Liver (tissue), 9 donors: Measurements from ENCODE around the gene ITGB3. TPM values are rescaled to one million over a fixed set of nuclear protein-coding genes. Genes with fewer than 3 reads are reported as not detected.

Experiments
- DNase-seq: peaks from one replicate; pipeline ENCODE4 v3.0.0-alpha.2; 2017; ENCODE audit warnings: low spot score
- H3K27ac ChIP-seq, 2 donors: one replicate each; pipeline ENCODE4 v1.7.0; 2013; ENCODE audit warnings: inconsistent platforms in 2 of 2, low read length in 2 of 2, control low read depth in 1 of 2, low read depth in 1 of 2, mild to moderate bottlenecking in 1 of 2
- H3K27me3 ChIP-seq, 4 donors: one replicate each; pipeline versions ENCODE4 v1.6.1 to v1.7.0; 2013; ENCODE audit warnings: low read length in 3 of 4, inconsistent platforms in 1 of 4, mild to moderate bottlenecking in 1 of 4, moderate library complexity in 1 of 4; ENCODE audit not compliant: control insufficient read depth in 4 of 4, insufficient read depth in 4 of 4
- H3K36me3 ChIP-seq, 4 donors: one replicate each; pipeline versions ENCODE4 v1.6.1 to v1.7.0; 2013; ENCODE audit warnings: low read length in 3 of 4, mild to moderate bottlenecking in 3 of 4, low read depth in 1 of 4, moderate library complexity in 1 of 4; ENCODE audit not compliant: control insufficient read depth in 4 of 4, insufficient read depth in 3 of 4
- H3K4me1 ChIP-seq, 4 donors: one replicate each; pipeline versions ENCODE4 v1.6.1 to v1.7.0; 2013; ENCODE audit warnings: low read length in 3 of 4, mild to moderate bottlenecking in 3 of 4, moderate library complexity in 1 of 4; ENCODE audit not compliant: control insufficient read depth in 4 of 4, insufficient read depth in 4 of 4
- H3K4me3 ChIP-seq, 3 donors: one replicate each; pipeline versions ENCODE4 v1.6.1 to v1.7.0; 2013; ENCODE audit warnings: low read length in 3 of 3, control low read depth in 1 of 3, low read depth in 1 of 3, mild to moderate bottlenecking in 1 of 3
- H3K9ac ChIP-seq, 2 donors: one replicate each; pipeline ENCODE4 v1.7.0; 2013; ENCODE audit warnings: low read length in 2 of 2, mild to moderate bottlenecking in 2 of 2, moderate library complexity in 2 of 2, control low read depth in 1 of 2, low read depth in 1 of 2
- H3K9me3 ChIP-seq, 4 donors: one replicate each; pipeline versions ENCODE4 v1.6.1 to v1.7.0; 2013; ENCODE audit warnings: low read length in 3 of 4; ENCODE audit not compliant: control insufficient read depth in 4 of 4
- EGR1 ChIP-seq, 2 donors: IDR thresholded peaks; 2 replicates each; pipeline ENCODE4 v1.6.1; 2016 to 2018; ENCODE audit warnings: antibody characterized with exemption in 2 of 2, low read depth in 2 of 2
- FOXA1 ChIP-seq: IDR thresholded peaks from 2 replicates; pipeline ENCODE4 v1.6.1; 2016; ENCODE audit warnings: antibody characterized with exemption
- FOXA2 ChIP-seq: IDR thresholded peaks from 2 replicates; pipeline ENCODE4 v1.6.1; 2016; ENCODE audit warnings: antibody characterized with exemption
- GABPA ChIP-seq, 2 donors: IDR thresholded peaks in 1 of 2; conservative IDR thresholded peaks in 1 of 2; 2 replicates each; pipeline ENCODE4 v1.6.1; 2016; ENCODE audit warnings: antibody characterized with exemption in 2 of 2, mild to moderate bottlenecking in 1 of 2, moderate library complexity in 1 of 2
- HNF4A ChIP-seq, 2 donors: conservative IDR thresholded peaks; 2 replicates each; pipeline ENCODE4 v1.6.1; 2016; ENCODE audit warnings: antibody characterized with exemption in 2 of 2, mild to moderate bottlenecking in 2 of 2
- HNF4G ChIP-seq: IDR thresholded peaks from 2 replicates; pipeline ENCODE4 v1.6.1; 2016; ENCODE audit warnings: antibody characterized with exemption
- JUND ChIP-seq, 2 donors: IDR thresholded peaks; 2 replicates each; pipeline ENCODE4 v1.6.1; 2016; ENCODE audit warnings: antibody characterized with exemption in 2 of 2
- NR2F2 ChIP-seq: IDR thresholded peaks from 2 replicates; pipeline ENCODE4 v1.6.1; 2016; ENCODE audit warnings: antibody characterized with exemption
- RAD21 ChIP-seq, 2 donors: IDR thresholded peaks; 2 replicates each; pipeline ENCODE4 v1.6.1; 2016; ENCODE audit warnings: antibody characterized with exemption in 2 of 2, mild to moderate bottlenecking in 2 of 2
- REST ChIP-seq: IDR thresholded peaks from 2 replicates; pipeline ENCODE4 v1.6.1; 2016; ENCODE audit warnings: antibody characterized with exemption, mild to moderate bottlenecking
- RXRA ChIP-seq, 2 donors: IDR thresholded peaks; 2 replicates each; pipeline ENCODE4 v1.6.1; 2017 to 2018; ENCODE audit warnings: antibody characterized with exemption in 2 of 2, mild to moderate bottlenecking in 1 of 2
- SP1 ChIP-seq: IDR thresholded peaks from 2 replicates; pipeline ENCODE4 v1.6.1; 2018; ENCODE audit warnings: antibody characterized with exemption, mild to moderate bottlenecking
- TAF1 ChIP-seq: conservative IDR thresholded peaks from 2 replicates; pipeline ENCODE4 v1.6.1; 2016; ENCODE audit warnings: antibody characterized with exemption, mild to moderate bottlenecking
- YY1 ChIP-seq: IDR thresholded peaks from 2 replicates; pipeline ENCODE4 v1.6.1; 2016; ENCODE audit warnings: antibody characterized with exemption, mild to moderate bottlenecking
- ZBTB33 ChIP-seq: IDR thresholded peaks from 2 replicates; pipeline ENCODE4 v1.6.1; 2016; ENCODE audit warnings: antibody characterized with exemption
- WGBS: extraction: QIAGEN DNeasy Blood & Tissue Kit; methylation state at CpG from one replicate; pipeline ENCODE4 v1.1.7; 2013; 5-methylcytosine and 5-hydroxymethylcytosine counted together
- polyA plus RNA-seq, 2 donors: library from polyadenylated mRNA; stranded (reverse) in 1 of 2; unstranded in 1 of 2; fragments of 200-250 nt in 1 of 2; fragments of >200 nt in 1 of 2; fragmentation: Nextera tagmentation in 1 of 2; extraction: Ambion mirVana in 1 of 2; gene quantifications; one replicate each; pipeline versions ENCODE4 v1.2.1 to v1.2.3, GENCODE V29; 2013 to 2015
- total RNA-seq, 2 donors: library from RNA; depleted of rRNA; stranded (reverse); fragments of >200 nt; gene quantifications; one replicate each; pipeline ENCODE4 v1.2.3, GENCODE V29; 2014
- TF ChIP-seq, protein P1 (sequence below): IDR thresholded peaks from 2 replicates; pipeline ENCODE4 v1.6.1; 2016; ENCODE audit warnings: antibody characterized with exemption
- TF ChIP-seq, protein P2 (sequence below): IDR thresholded peaks from 2 replicates; pipeline ENCODE4 v1.6.1; 2016; ENCODE audit warnings: antibody characterized with exemption
- TF ChIP-seq, protein P3 (sequence below): fragments of 150-350 bp; IDR thresholded peaks from 2 replicates; pipeline ENCODE4 v1.5.1; 2017; ENCODE audit warnings: improper control_type of control experiment, low read depth, low read length; ENCODE audit not compliant: missing input control
- donor health status: healthy.
- donor health status: healthy.
- donor health status: healthy.
- donor health status: healthy.
- donor health status: healthy.

The ITGB3 gene
- total and polyA plus RNA-seq, 4 donors: 0.47 to 33.4 (median 3.8) TPM

- Histone ChIP-seq H3K27ac (no peak overlapping the region), H3K4me3 (no peak overlapping the region), H3K4me1 (no peaks in the 10 kb centered on the region), H3K36me3 (no peaks in the 10 kb centered on the region), H3K27me3 (no peaks in the 10 kb centered on the region), H3K9me3 (no peaks in the 10 kb centered on the region), H3K9ac (no peak overlapping the region)
- 94% methylated on average over 2 of the region's 2 CpGs for WGBS
- TF ChIP-seq HNF4G: no peak
- no peak for TF ChIP-seq HNF4A (conservative IDR thresholded peaks at IDR 0.05)
- TF ChIP-seq YY1: no peak
- TF ChIP-seq, protein P1, sequence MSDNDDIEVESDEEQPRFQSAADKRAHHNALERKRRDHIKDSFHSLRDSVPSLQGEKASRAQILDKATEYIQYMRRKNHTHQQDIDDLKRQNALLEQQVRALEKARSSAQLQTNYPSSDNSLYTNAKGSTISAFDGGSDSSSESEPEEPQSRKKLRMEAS: no peak
- no peak for TF ChIP-seq ZBTB33
- TF ChIP-seq, protein P2, sequence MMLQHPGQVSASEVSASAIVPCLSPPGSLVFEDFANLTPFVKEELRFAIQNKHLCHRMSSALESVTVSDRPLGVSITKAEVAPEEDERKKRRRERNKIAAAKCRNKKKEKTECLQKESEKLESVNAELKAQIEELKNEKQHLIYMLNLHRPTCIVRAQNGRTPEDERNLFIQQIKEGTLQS: no peak
- no peak for TF ChIP-seq SP1
- no peak for TF ChIP-seq GABPA (IDR thresholded peaks at IDR 0.05 in 1 of 2, conservative IDR thresholded peaks at IDR 0.05 in 1 of 2)
- no peak for TF ChIP-seq NR2F2
- TF ChIP-seq FOXA2: no peak
- DNase-seq: no peak
These were observed 11.0 kb upstream of the ITGB3 start for GRCh38 chr17:47242648-47243047.

GRCh38 chr17:47243737-47244598 lies 9.7 kb upstream of the ITGB3 start:
- H3K4me3 ChIP-seq: no peak overlapping the region
- H3K27ac ChIP-seq: no peak overlapping the region
- no peak for DNase-seq
- TF ChIP-seq RXRA (IDR thresholded peaks at IDR 0.05) (no peak), NR2F2 (no peak), ZBTB33 (no peak), TAF1 (no peak), REST (no peak), JUND (IDR thresholded peaks at IDR 0.05) (no peak), FOXA1 (no peak), FOXA2 (no peak), EGR1 (IDR thresholded peaks at IDR 0.05; ENCODE audit: low read depth in 2 of 2) (no peak), YY1 (no peak), RAD21 (IDR thresholded peaks at IDR 0.05) (no peak), GABPA (IDR thresholded peaks at IDR 0.05 in 1 of 2, conservative IDR thresholded peaks at IDR 0.05 in 1 of 2) (no peak), HNF4G (no peak), HNF4A (conservative IDR thresholded peaks at IDR 0.05) (no peak), SP1 (no peak)
- TF ChIP-seq, protein P3, sequence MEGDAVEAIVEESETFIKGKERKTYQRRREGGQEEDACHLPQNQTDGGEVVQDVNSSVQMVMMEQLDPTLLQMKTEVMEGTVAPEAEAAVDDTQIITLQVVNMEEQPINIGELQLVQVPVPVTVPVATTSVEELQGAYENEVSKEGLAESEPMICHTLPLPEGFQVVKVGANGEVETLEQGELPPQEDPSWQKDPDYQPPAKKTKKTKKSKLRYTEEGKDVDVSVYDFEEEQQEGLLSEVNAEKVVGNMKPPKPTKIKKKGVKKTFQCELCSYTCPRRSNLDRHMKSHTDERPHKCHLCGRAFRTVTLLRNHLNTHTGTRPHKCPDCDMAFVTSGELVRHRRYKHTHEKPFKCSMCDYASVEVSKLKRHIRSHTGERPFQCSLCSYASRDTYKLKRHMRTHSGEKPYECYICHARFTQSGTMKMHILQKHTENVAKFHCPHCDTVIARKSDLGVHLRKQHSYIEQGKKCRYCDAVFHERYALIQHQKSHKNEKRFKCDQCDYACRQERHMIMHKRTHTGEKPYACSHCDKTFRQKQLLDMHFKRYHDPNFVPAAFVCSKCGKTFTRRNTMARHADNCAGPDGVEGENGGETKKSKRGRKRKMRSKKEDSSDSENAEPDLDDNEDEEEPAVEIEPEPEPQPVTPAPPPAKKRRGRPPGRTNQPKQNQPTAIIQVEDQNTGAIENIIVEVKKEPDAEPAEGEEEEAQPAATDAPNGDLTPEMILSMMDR: no peak
- TF ChIP-seq, protein P2: no peak
- TF ChIP-seq, protein P1: no peak
- no peaks in the 10 kb centered on the region for H3K27me3 ChIP-seq
- no peaks in the 10 kb centered on the region for H3K4me1 ChIP-seq
- H3K9ac ChIP-seq: no peak overlapping the region
- H3K36me3 ChIP-seq: no peaks in the 10 kb centered on the region
- no peaks in the 10 kb centered on the region for H3K9me3 ChIP-seq
- 89% methylated on average over 9 of the region's 9 CpGs for WGBS
